Mammary epithelial cell (primary cell): ENCODE measurements around the gene NOC2L.

ENCODE experiments used
- CTCF ChIP-seq, 2 donors: IDR thresholded peaks in 1 of 2; conservative IDR thresholded peaks in 1 of 2; 2 replicates each; pipeline ENCODE4 v1.5.1; 2011 to 2012; ENCODE audit warnings: inconsistent platforms in 2 of 2, low read length in 2 of 2, mild to moderate bottlenecking in 2 of 2, control low read depth in 1 of 2, low read depth in 1 of 2; ENCODE audit not compliant: insufficient read depth in 1 of 2; ENCODE audit errors: extremely low read depth in 1 of 2
- EZH2 ChIP-seq: IDR thresholded peaks from 2 replicates; pipeline ENCODE4 v1.6.1; 2012; ENCODE audit warnings: low read length, inconsistent platforms, borderline replicate concordance

DNA sequence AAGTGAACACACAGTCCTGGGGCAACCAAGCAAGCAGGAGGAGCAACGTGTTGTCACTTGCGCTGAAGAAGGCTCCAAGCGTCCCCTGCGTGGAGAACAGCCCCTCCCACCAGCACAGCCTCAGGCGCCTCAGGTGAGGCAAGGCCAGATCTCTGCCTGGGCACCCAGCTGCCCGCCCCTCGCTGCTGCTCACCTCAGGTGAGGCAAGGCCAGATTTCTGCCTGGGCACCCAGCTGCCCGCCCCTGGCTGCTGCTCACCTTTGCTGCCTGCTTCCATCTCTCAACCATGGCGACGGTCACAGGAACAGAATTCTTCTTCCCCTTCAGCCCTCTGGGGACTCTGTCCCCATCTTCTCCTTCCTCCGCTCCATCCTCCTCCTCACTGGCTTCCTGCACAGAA is 2.4 kb downstream of the NOC2L start:
- no peak for TF ChIP-seq CTCF (conservative IDR thresholded peaks at IDR 0.05 in 1 of 2, IDR thresholded peaks at IDR 0.05 in 1 of 2; ENCODE audit: extremely low read depth in 1 of 2, insufficient read depth in 1 of 2, low read depth in 1 of 2, low read length in 2 of 2)
- no peak for TF ChIP-seq EZH2
